HG02840 (cell line): Measurements from ENCODE around the gene REELD1.

Experiments used
- ATAC-seq: cut with Tn5 transposase; IDR thresholded peaks from one replicate; pipeline ENCODE4 v1.9.1; 2021; ENCODE audit warnings: mild to moderate bottlenecking, moderate library complexity, moderate number of reproducible peaks; ENCODE audit not compliant: unreplicated experiment, low FRiP score

REELD1 gene

DNA sequence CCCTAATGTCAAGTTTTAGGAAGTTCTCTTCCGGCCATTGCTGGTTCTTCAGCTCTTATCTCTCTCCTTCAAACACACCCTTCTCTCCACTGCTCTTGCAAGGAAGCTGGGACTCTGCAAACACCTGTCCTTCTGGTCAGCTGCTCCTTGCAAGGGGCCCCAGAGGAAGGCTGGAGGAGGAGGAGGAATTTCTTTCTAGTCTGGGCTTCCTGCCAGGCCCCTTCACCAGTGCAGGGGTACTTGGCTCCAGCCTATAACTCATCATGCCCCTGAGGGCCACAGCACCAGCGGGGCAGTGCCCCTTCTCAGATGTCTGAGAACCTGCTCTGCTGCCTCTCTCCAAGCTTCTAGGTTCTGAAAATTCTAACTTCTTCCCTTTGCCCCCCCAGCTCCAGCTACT is 46.7 kb downstream of the REELD1 start:
- no peak for ATAC-seq

DNA sequence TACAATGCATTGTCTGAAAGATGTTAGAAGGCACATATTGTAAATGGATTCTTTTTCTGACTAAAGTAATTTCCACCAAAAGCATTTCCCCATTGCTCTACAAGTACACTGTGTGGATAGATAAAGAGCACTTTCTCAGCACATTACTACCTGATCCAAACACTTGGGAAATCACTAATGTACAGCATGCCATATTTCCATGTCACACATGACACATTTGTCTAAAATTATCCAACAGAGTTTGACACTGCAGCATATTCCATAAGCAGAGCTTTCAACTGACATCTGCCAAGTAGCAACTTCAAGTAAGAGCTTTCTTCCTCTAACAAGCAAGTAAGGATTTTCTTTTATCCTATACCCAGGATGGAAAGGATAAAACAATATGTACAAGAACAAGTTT is 49.5 kb downstream of the REELD1 start:
- ATAC-seq = no peak

GRCh38 chr4:146265950-146266490 is 51.7 kb downstream of the REELD1 start:
- ATAC-seq = no peak

DNA sequence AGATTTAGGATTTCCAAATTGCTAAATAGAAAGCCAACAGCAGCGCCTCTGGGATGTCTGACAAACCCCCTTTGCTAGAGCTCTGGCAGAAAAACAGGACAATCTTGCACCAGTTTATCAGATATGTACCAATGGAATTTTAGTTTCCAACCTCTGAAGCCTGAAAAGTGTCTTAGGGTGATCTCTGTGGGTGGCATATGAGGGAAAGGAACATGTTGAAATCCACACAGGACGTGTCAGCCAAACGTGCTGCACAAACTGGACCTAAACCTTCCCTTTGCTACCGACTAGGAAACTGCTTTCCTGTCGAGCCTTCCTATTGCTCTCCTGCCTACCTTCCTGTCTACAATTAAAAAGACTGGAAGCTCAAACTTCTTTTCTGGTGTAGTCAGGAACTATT is 53.5 kb downstream of the REELD1 start:
- no peak for ATAC-seq

DNA sequence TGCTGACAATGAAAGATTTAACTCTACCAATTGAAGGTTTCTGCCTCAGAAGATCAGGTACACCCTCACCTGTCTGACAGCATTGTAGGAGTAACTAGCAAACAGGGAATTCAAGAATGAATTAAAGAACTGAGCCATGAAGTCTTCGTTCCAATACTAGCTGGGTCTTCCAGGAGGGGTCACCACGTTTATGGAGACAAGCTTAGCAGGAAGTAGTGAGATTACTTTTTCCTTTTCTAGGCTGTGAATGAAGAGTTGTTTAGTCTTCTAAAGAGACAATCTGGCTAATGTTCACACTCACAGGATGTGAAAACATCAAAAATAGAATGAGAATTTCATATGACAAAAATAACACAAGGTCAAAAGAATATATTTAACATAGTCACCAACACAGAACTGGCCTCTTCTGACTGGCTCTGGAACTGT is 54.9 kb downstream of the REELD1 start:
- ATAC-seq = peak; percentile 59

GRCh38 chr4:146271466-146271865 is 57.1 kb downstream of the REELD1 start:
- ATAC-seq = no peak

DNA sequence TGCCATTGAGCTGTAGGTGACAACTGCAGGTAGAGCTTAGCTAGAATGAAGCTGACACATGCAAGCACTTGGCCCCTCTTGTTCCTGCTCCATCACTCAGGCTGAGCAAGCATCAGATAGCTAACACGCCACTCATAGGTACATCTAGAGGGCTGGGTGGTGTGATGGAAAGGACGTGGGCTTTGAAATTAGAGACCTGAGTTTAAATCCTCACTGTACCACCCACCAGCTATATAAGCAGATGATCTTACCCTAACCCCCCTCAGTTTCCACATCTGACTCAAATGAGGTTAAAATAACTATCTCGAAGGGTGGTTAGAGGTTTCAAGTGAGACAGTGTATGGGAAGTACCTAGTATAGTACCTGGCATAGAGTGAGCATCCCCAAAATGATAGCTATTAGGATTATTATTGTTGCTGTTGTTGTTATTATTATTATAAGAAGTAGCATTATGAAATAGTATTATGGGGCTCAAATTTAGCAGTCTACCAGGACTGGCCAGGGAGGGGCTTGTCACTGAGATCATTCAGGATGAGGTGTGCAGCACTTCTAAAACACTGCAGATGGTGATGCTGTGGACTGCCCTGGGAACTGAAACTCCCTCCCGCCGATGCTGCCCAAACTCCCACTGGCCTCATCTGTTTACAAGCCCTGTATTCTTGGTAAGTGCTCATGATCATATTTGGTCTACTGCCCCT is 59.0 kb downstream of the REELD1 start:
- peak; percentile 70 for ATAC-seq

DNA sequence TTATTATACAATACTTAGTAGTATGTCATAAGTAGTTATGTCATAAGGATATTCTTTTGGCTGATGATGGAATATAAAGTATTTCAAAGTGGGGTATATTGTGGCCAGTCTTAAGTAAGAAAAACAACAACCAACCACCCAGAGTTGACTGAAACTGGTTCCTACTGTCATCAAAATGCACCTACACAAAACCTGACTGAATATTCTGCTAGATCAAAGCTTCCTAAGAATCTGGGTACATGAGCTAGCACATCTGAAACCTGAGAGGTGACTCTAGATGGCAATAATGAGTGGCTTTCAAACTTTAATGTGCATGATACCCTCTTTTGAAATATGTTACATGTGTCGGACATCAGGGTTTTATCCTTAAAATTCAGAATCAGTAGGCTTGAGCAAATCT is 60.4 kb downstream of the REELD1 start:
- no peak for ATAC-seq

DNA sequence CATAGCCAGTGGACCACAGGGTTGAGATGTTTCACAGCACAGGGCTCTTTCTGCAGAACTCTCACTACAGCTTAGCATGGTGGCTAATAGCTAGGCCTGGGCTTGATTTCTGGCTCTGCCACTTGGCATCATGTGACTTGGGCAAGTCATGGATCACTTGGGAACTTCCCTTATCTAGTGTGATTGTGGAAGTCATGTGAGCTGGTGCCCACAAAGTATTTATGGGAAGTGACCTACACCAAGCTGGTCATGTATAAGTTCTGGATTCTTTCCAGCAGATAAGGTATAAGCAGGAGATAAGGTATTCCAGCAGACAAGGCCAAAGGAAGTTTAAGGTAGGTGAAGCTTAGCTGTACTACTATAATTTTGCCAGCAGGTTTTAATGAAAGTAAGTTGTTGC is 61.0 kb downstream of the REELD1 start:
- ATAC-seq = no peak

GRCh38 chr4:146278986-146279385 is 64.6 kb downstream of the REELD1 start:
- ATAC-seq = no peak
